Nephron progenitor cell (in vitro differentiated cells): ENCODE data around the gene CRACDL.

Experiments
- DNase-seq: peaks from one replicate; pipeline ENCODE4 v3.0.0; 2021
- H3K27ac Mint-ChIP-seq: 2 replicates; pipeline ENCODE4 v1.8.0; 2021; ENCODE audit warnings: mild to moderate bottlenecking, moderate library complexity, mixed read lengths
- H3K27me3 Mint-ChIP-seq: 2 replicates; pipeline ENCODE4 v1.8.0; 2021; ENCODE audit warnings: mild to moderate bottlenecking, low read depth, mixed read lengths; ENCODE audit not compliant: poor library complexity
- H3K36me3 Mint-ChIP-seq: 2 replicates; pipeline ENCODE4 v1.8.0; 2021; ENCODE audit warnings: low read depth, mixed read lengths
- H3K4me1 Mint-ChIP-seq: 2 replicates; pipeline ENCODE4 v1.8.0; 2021; ENCODE audit warnings: mixed read lengths
- H3K4me3 Mint-ChIP-seq: 2 replicates; pipeline ENCODE4 v1.8.0; 2021; ENCODE audit warnings: mild to moderate bottlenecking, moderate library complexity, mixed read lengths
- H3K9me3 Mint-ChIP-seq: 2 replicates; pipeline ENCODE4 v1.8.0; 2021; ENCODE audit warnings: mild to moderate bottlenecking, moderate library complexity, mixed read lengths
- CTCF ChIP-seq: fragments of 200-600 bp; sonication (generic); IDR thresholded peaks from 2 replicates; pipeline ENCODE4 v1.5.0; 2021; ENCODE audit warnings: antibody characterized with exemption

CRACDL gene

GRCh38 chr2:98857001-98857400 is 79.0 kb downstream of the CRACDL start:
- H3K36me3 Mint-ChIP-seq = peaks cover 19% of the 10 kb centered on the region
- TF ChIP-seq CTCF = no peak
- H3K27me3 Mint-ChIP-seq = peaks cover 8% of the 10 kb centered on the region
- H3K4me1 Mint-ChIP-seq = no peaks in the 10 kb centered on the region
- H3K4me3 Mint-ChIP-seq = no peak overlapping the region
- no peak overlapping the region for H3K27ac Mint-ChIP-seq
- H3K9me3 Mint-ChIP-seq = peaks cover 69% of the 10 kb centered on the region
- DNase-seq = no peak

- TF ChIP-seq CTCF = no peak
- peaks cover 46% of the 10 kb centered on the region for H3K9me3 Mint-ChIP-seq
- DNase-seq = no peak
These were observed 81.3 kb downstream of the CRACDL start for GRCh38 chr2:98854682-98855081.

GRCh38 chr2:98852932-98853331 is 83.1 kb downstream of the CRACDL start:
- Mint-ChIP-seq H3K9me3 (peaks cover 30% of the 10 kb centered on the region), H3K4me3 (no peak overlapping the region), H3K36me3 (peaks cover 16% of the 10 kb centered on the region), H3K4me1 (no peaks in the 10 kb centered on the region), H3K27ac (no peak overlapping the region), H3K27me3 (peaks cover 19% of the 10 kb centered on the region)
- no peak for TF ChIP-seq CTCF
- DNase-seq = no peak

More at GRCh38 chr2:98854682-98855081, 81.3 kb downstream of the CRACDL start:
- Mint-ChIP-seq H3K36me3 (peaks cover 16% of the 10 kb centered on the region), H3K4me3 (no peak overlapping the region), H3K27ac (no peak overlapping the region), H3K4me1 (no peaks in the 10 kb centered on the region), H3K27me3 (peaks cover 16% of the 10 kb centered on the region)

- Mint-ChIP-seq H3K9me3 (peaks cover 8% of the 10 kb centered on the region), H3K4me1 (no peaks in the 10 kb centered on the region), H3K27ac (no peak overlapping the region), H3K27me3 (peaks cover 14% of the 10 kb centered on the region), H3K36me3 (no peaks in the 10 kb centered on the region), H3K4me3 (no peak overlapping the region)
- TF ChIP-seq CTCF = no peak
- no peak for DNase-seq
These were observed 86.0 kb downstream of the CRACDL start for GRCh38 chr2:98850074-98850473.

- DNase-seq = no peak
- peaks cover 3% of the 10 kb centered on the region for H3K9me3 Mint-ChIP-seq
- no peaks in the 10 kb centered on the region for H3K36me3 Mint-ChIP-seq
- no peaks in the 10 kb centered on the region for H3K4me1 Mint-ChIP-seq
- peaks cover 14% of the 10 kb centered on the region for H3K27me3 Mint-ChIP-seq
- H3K4me3 Mint-ChIP-seq = no peak overlapping the region
- no peak overlapping the region for H3K27ac Mint-ChIP-seq
- TF ChIP-seq CTCF = no peak
These were observed 86.9 kb downstream of the CRACDL start for GRCh38 chr2:98849113-98849512.

- H3K4me1 Mint-ChIP-seq = no peaks in the 10 kb centered on the region
- no peak overlapping the region for H3K27ac Mint-ChIP-seq
- H3K27me3 Mint-ChIP-seq = peaks cover 14% of the 10 kb centered on the region
- H3K9me3 Mint-ChIP-seq = no peaks in the 10 kb centered on the region
- H3K4me3 Mint-ChIP-seq = no peak overlapping the region
- no peaks in the 10 kb centered on the region for H3K36me3 Mint-ChIP-seq
- no peak for DNase-seq
- TF ChIP-seq CTCF = no peak
These were observed 88.2 kb downstream of the CRACDL start for GRCh38 chr2:98847853-98848252.
